ENCODE data around the gene NOC3L. TPM values are rescaled to one million over a fixed set of nuclear protein-coding genes. Genes with fewer than 3 reads are reported as not detected.

NOC3L gene
- total RNA-seq, 2 donors from 2014 or later: 19.9 to 38.0 TPM

- Mint-ChIP-seq H3K27ac (no peak overlapping the region), H3K9me3 (no peaks in the 10 kb centered on the region), H3K4me3 (no peak overlapping the region), H3K36me3 (peaks cover 17% of the 10 kb centered on the region), H3K4me1 (ENCODE audit: low read depth in 2 of 2) (no peaks in the 10 kb centered on the region), H3K27me3 (no peaks in the 10 kb centered on the region)
- DNase-seq (ENCODE audit: low spot score) (no peak), ATAC-seq (no peak)
Observed at GRCh38 chr10:94349327-94349726, 13.4 kb downstream of the NOC3L start.

- H3K9me3 Mint-ChIP-seq: no peaks in the 10 kb centered on the region
- H3K4me3 Mint-ChIP-seq: no peak overlapping the region
- no peaks in the 10 kb centered on the region for H3K4me1 Mint-ChIP-seq (ENCODE audit: low read depth in 2 of 2)
- peaks cover 21% of the 10 kb centered on the region for H3K36me3 Mint-ChIP-seq
- no peak for DNase-seq (ENCODE audit: low spot score)
- no peaks in the 10 kb centered on the region for H3K27me3 Mint-ChIP-seq
- no peak overlapping the region for H3K27ac Mint-ChIP-seq
- ATAC-seq: no peak
Observed at GRCh38 chr10:94344522-94345122, 18.1 kb downstream of the NOC3L start.

GRCh38 chr10:94343151-94343550, 19.6 kb downstream of the NOC3L start:
- DNase-seq (ENCODE audit: low spot score) (no peak), ATAC-seq (no peak)
- Mint-ChIP-seq H3K9me3 (no peaks in the 10 kb centered on the region), H3K27ac (no peak overlapping the region), H3K4me3 (no peak overlapping the region), H3K27me3 (no peaks in the 10 kb centered on the region), H3K36me3 (peaks cover 26% of the 10 kb centered on the region), H3K4me1 (ENCODE audit: low read depth in 2 of 2) (no peaks in the 10 kb centered on the region)

GRCh38 chr10:94334857-94335256, 27.9 kb downstream of the NOC3L start:
- DNase-seq (ENCODE audit: low spot score) (no peak), ATAC-seq (no peak)
- Mint-ChIP-seq H3K4me1 (ENCODE audit: low read depth in 2 of 2) (no peaks in the 10 kb centered on the region), H3K27me3 (no peaks in the 10 kb centered on the region), H3K9me3 (no peaks in the 10 kb centered on the region), H3K27ac (no peak overlapping the region), H3K36me3 (peaks cover 19% of the 10 kb centered on the region), H3K4me3 (no peak overlapping the region)

- H3K27me3 Mint-ChIP-seq: no peaks in the 10 kb centered on the region
- H3K4me1 Mint-ChIP-seq (ENCODE audit: low read depth in 2 of 2): no peaks in the 10 kb centered on the region
- DNase-seq (ENCODE audit: low spot score) (no peak), ATAC-seq (no peak)
- H3K27ac Mint-ChIP-seq: no peak overlapping the region
- no peaks in the 10 kb centered on the region for H3K9me3 Mint-ChIP-seq
- no peak overlapping the region for H3K4me3 Mint-ChIP-seq
- peaks cover 14% of the 10 kb centered on the region for H3K36me3 Mint-ChIP-seq
Observed at GRCh38 chr10:94333051-94333450, 29.7 kb downstream of the NOC3L start.

- Mint-ChIP-seq H3K27ac (no peak overlapping the region), H3K27me3 (no peaks in the 10 kb centered on the region), H3K4me1 (ENCODE audit: low read depth in 2 of 2) (no peaks in the 10 kb centered on the region), H3K4me3 (no peak overlapping the region), H3K9me3 (no peaks in the 10 kb centered on the region), H3K36me3 (peaks cover 8% of the 10 kb centered on the region)
- DNase-seq (ENCODE audit: low spot score) (no peak), ATAC-seq (no peak)
Observed at GRCh38 chr10:94328613-94329012, 34.1 kb downstream of the NOC3L start.

- Mint-ChIP-seq H3K4me1 (ENCODE audit: low read depth in 2 of 2) (no peaks in the 10 kb centered on the region), H3K36me3 (peaks cover 8% of the 10 kb centered on the region), H3K27me3 (no peaks in the 10 kb centered on the region), H3K27ac (no peak overlapping the region), H3K4me3 (no peak overlapping the region), H3K9me3 (no peaks in the 10 kb centered on the region)
- DNase-seq (ENCODE audit: low spot score) (no peak), ATAC-seq (no peak)
Observed at GRCh38 chr10:94327649-94328048, 35.1 kb downstream of the NOC3L start.

GRCh38 chr10:94324609-94325233, 38.0 kb downstream of the NOC3L start:
- H3K36me3 Mint-ChIP-seq: peaks cover 5% of the 10 kb centered on the region
- H3K27ac Mint-ChIP-seq: peak overlapping the region in 1 of 2 donors; percentile 59
- ATAC-seq: no peak
- no peaks in the 10 kb centered on the region for H3K4me1 Mint-ChIP-seq (ENCODE audit: low read depth in 2 of 2)
- no peak for DNase-seq (ENCODE audit: low spot score)
- H3K27me3 Mint-ChIP-seq: no peaks in the 10 kb centered on the region
- no peaks in the 10 kb centered on the region for H3K9me3 Mint-ChIP-seq
- no peak overlapping the region for H3K4me3 Mint-ChIP-seq

GRCh38 chr10:94320285-94320914, 42.3 kb downstream of the NOC3L start:
- H3K9me3 Mint-ChIP-seq: no peaks in the 10 kb centered on the region
- no peak for ATAC-seq
- H3K36me3 Mint-ChIP-seq: no peaks in the 10 kb centered on the region
- no peak overlapping the region for H3K27ac Mint-ChIP-seq
- peak; percentile 71 for DNase-seq (ENCODE audit: low spot score)
- H3K4me1 Mint-ChIP-seq (ENCODE audit: low read depth in 2 of 2): peaks cover 0 to 3% of the 10 kb centered on the region in 2 donors
- no peak overlapping the region for H3K4me3 Mint-ChIP-seq
- no peaks in the 10 kb centered on the region for H3K27me3 Mint-ChIP-seq

GRCh38 chr10:94316560-94316959, 46.2 kb downstream of the NOC3L start:
- H3K4me1 Mint-ChIP-seq (ENCODE audit: low read depth in 2 of 2): peaks cover 0 to 3% of the 10 kb centered on the region in 2 donors
- no peaks in the 10 kb centered on the region for H3K9me3 Mint-ChIP-seq
- H3K27me3 Mint-ChIP-seq: peaks cover 0 to 6% of the 10 kb centered on the region in 2 donors
- H3K4me3 Mint-ChIP-seq: no peak overlapping the region
- ATAC-seq (no peak), DNase-seq (ENCODE audit: low spot score) (no peak)
- H3K27ac Mint-ChIP-seq: no peak overlapping the region
- no peaks in the 10 kb centered on the region for H3K36me3 Mint-ChIP-seq

GRCh38 chr10:94315975-94316464, 46.7 kb downstream of the NOC3L start:
- ATAC-seq (no peak), DNase-seq (ENCODE audit: low spot score) (no peak)
- Mint-ChIP-seq H3K36me3 (no peaks in the 10 kb centered on the region), H3K4me3 (no peak overlapping the region), H3K9me3 (no peaks in the 10 kb centered on the region), H3K27ac (no peak overlapping the region), H3K4me1 (ENCODE audit: low read depth in 2 of 2) (peaks cover 0 to 3% of the 10 kb centered on the region in 2 donors), H3K27me3 (peaks cover 0 to 7% of the 10 kb centered on the region in 2 donors)

GRCh38 chr10:94315024-94315451, 47.7 kb downstream of the NOC3L start:
- H3K9me3 Mint-ChIP-seq: no peaks in the 10 kb centered on the region
- peaks cover 0 to 3% of the 10 kb centered on the region in 2 donors for H3K4me1 Mint-ChIP-seq (ENCODE audit: low read depth in 2 of 2)
- DNase-seq (ENCODE audit: low spot score) (no peak), ATAC-seq (no peak)
- H3K36me3 Mint-ChIP-seq: no peaks in the 10 kb centered on the region
- peaks cover 5 to 10% of the 10 kb centered on the region in 2 donors for H3K27me3 Mint-ChIP-seq
- no peak overlapping the region for H3K4me3 Mint-ChIP-seq
- no peak overlapping the region for H3K27ac Mint-ChIP-seq

- Mint-ChIP-seq H3K9me3 (no peaks in the 10 kb centered on the region), H3K4me1 (ENCODE audit: low read depth in 2 of 2) (no peaks in the 10 kb centered on the region), H3K36me3 (no peaks in the 10 kb centered on the region), H3K4me3 (no peak overlapping the region), H3K27me3 (peaks cover 31 to 42% of the 10 kb centered on the region in 2 donors), H3K27ac (no peak overlapping the region)
- no peak for ATAC-seq
- DNase-seq (ENCODE audit: low spot score): no peak
Observed at GRCh38 chr10:94310369-94310768, 52.4 kb downstream of the NOC3L start.

- Mint-ChIP-seq H3K27me3 (peaks cover 33 to 47% of the 10 kb centered on the region in 2 donors), H3K4me1 (ENCODE audit: low read depth in 2 of 2) (no peaks in the 10 kb centered on the region), H3K36me3 (no peaks in the 10 kb centered on the region), H3K9me3 (no peaks in the 10 kb centered on the region), H3K27ac (no peak overlapping the region), H3K4me3 (no peak overlapping the region)
- no peak for ATAC-seq
- DNase-seq (ENCODE audit: low spot score): no peak
Observed at GRCh38 chr10:94308866-94309265, 53.9 kb downstream of the NOC3L start.
